Measurements from ENCODE around the gene SMYD3. TPM values are rescaled to one million over a fixed set of nuclear protein-coding genes. Genes with fewer than 3 reads are reported as not detected.

Gene SMYD3
- total RNA-seq, 1 donor from 2014 or later, result 18.8 TPM

- DNase-seq (ENCODE audit: low spot score), result no peak
Measured at GRCh38 chr1:246178717-246179311, 328.3 kb downstream of the SMYD3 start.

GRCh38 chr1:246176126-246177024 lies 330.7 kb downstream of the SMYD3 start:
- DNase-seq (ENCODE audit: low spot score), result no peak

GRCh38 chr1:246170574-246171261 lies 336.4 kb downstream of the SMYD3 start:
- no peak for DNase-seq (ENCODE audit: low spot score)

- DNase-seq (ENCODE audit: low spot score), result no peak
Measured at GRCh38 chr1:246169486-246169885, 337.6 kb downstream of the SMYD3 start.

- DNase-seq (ENCODE audit: low spot score), result no peak
Measured at GRCh38 chr1:246169019-246169418, 338.1 kb downstream of the SMYD3 start.

GRCh38 chr1:246166841-246167240 lies 340.2 kb downstream of the SMYD3 start:
- DNase-seq (ENCODE audit: low spot score), result no peak

- no peak for DNase-seq (ENCODE audit: low spot score)
Measured at GRCh38 chr1:246165826-246166709, 341.0 kb downstream of the SMYD3 start.

GRCh38 chr1:246164764-246165163 lies 342.3 kb downstream of the SMYD3 start:
- DNase-seq (ENCODE audit: low spot score), result no peak

- no peak for DNase-seq (ENCODE audit: low spot score)
Measured at GRCh38 chr1:246162560-246162959, 344.5 kb downstream of the SMYD3 start.

- no peak for DNase-seq (ENCODE audit: low spot score)
Measured at GRCh38 chr1:246161626-246162025, 345.5 kb downstream of the SMYD3 start.

GRCh38 chr1:246160905-246161304 lies 346.2 kb downstream of the SMYD3 start:
- no peak for DNase-seq (ENCODE audit: low spot score)

- no peak for DNase-seq (ENCODE audit: low spot score)
Measured at GRCh38 chr1:246160374-246160773, 346.7 kb downstream of the SMYD3 start.

GRCh38 chr1:246159279-246160227 lies 347.5 kb downstream of the SMYD3 start:
- DNase-seq (ENCODE audit: low spot score), result no peak

GRCh38 chr1:246158131-246158530 lies 348.9 kb downstream of the SMYD3 start:
- no peak for DNase-seq (ENCODE audit: low spot score)

GRCh38 chr1:246157516-246157915 lies 349.6 kb downstream of the SMYD3 start:
- no peak for DNase-seq (ENCODE audit: low spot score)

GRCh38 chr1:246156847-246157246 lies 350.2 kb downstream of the SMYD3 start:
- DNase-seq (ENCODE audit: low spot score), result no peak

GRCh38 chr1:246155923-246156322 lies 351.2 kb downstream of the SMYD3 start:
- DNase-seq (ENCODE audit: low spot score), result no peak

GRCh38 chr1:246153796-246154212 lies 353.3 kb downstream of the SMYD3 start:
- DNase-seq (ENCODE audit: low spot score), result no peak

- DNase-seq (ENCODE audit: low spot score), result no peak
Measured at GRCh38 chr1:246152986-246153431, 354.1 kb downstream of the SMYD3 start.

- DNase-seq (ENCODE audit: low spot score), result no peak
Measured at GRCh38 chr1:246151796-246152434, 355.2 kb downstream of the SMYD3 start.

All from mucosa of gallbladder (tissue), 1 donor.